Large intestine (tissue), 3 donors: ENCODE results near the gene ZNF565. TPM values are rescaled to one million over a fixed set of nuclear protein-coding genes. Genes with fewer than 3 reads are reported as not detected.

ENCODE experiments used
- DNase-seq, 2 donors: peaks; one replicate each; pipeline versions ENCODE4 v3.0.0 to v3.0.0-alpha.2; 2013
- H3K27ac ChIP-seq: one replicate; pipeline ENCODE4 v1.5.1; 2013; ENCODE audit warnings: low read length
- H3K27me3 ChIP-seq: 2 replicates; pipeline ENCODE4 v1.6.1; 2013; ENCODE audit warnings: low read length; ENCODE audit not compliant: control insufficient read depth, insufficient read depth
- H3K36me3 ChIP-seq: 2 replicates; pipeline ENCODE4 v1.6.1; 2013; ENCODE audit warnings: low read length; ENCODE audit not compliant: control insufficient read depth, insufficient read depth
- H3K4me1 ChIP-seq: one replicate; pipeline ENCODE4 v1.6.1; 2013; ENCODE audit warnings: low read length; ENCODE audit not compliant: control insufficient read depth, insufficient read depth
- H3K4me3 ChIP-seq: one replicate; pipeline ENCODE4 v1.5.1; 2013; ENCODE audit warnings: low read length
- H3K9me3 ChIP-seq: one replicate; pipeline ENCODE4 v1.6.1; 2013; ENCODE audit warnings: mild to moderate bottlenecking, low read depth, low read length, moderate library complexity; ENCODE audit not compliant: control insufficient read depth
- WGBS: methylation state at CpG from one replicate; pipeline ENCODE4 v1.1.5; 2013; ENCODE audit warnings: low lambda C conversion rate; ENCODE audit not compliant: insufficient coverage; 5-methylcytosine and 5-hydroxymethylcytosine counted together
- polyA plus RNA-seq: library from polyadenylated mRNA; unstranded; fragments of 120-200 nt; gene quantifications from one replicate; pipeline ENCODE4 v1.2.1, GENCODE V29; 2013

ZNF565 gene
- polyA plus RNA-seq, 1 donor: 5.3 TPM

- Histone ChIP-seq H3K27ac (peak overlapping the region; percentile 75), H3K4me3 (peak overlapping the region; percentile 42), H3K9me3 (no peaks in the 10 kb centered on the region), H3K4me1 (no peaks in the 10 kb centered on the region), H3K27me3 (no peaks in the 10 kb centered on the region), H3K36me3 (peaks cover 50% of the 10 kb centered on the region)
- DNase-seq: peak in 1 of 2 donors; percentile 24
- no CpG with 5 or more reads among the region's 47 CpGs for WGBS
These were observed 63.1 kb downstream of the ZNF565 start for GRCh38 chr19:36151144-36152018.

GRCh38 chr19:36150586-36150985 is 63.9 kb downstream of the ZNF565 start:
- H3K4me1 ChIP-seq: no peaks in the 10 kb centered on the region
- no peak overlapping the region for H3K27ac ChIP-seq
- WGBS: no CpG with 5 or more reads among the region's 5 CpGs
- H3K27me3 ChIP-seq: no peaks in the 10 kb centered on the region
- no peaks in the 10 kb centered on the region for H3K9me3 ChIP-seq
- no peak for DNase-seq
- H3K4me3 ChIP-seq: no peak overlapping the region
- peaks cover 58% of the 10 kb centered on the region for H3K36me3 ChIP-seq

GRCh38 chr19:36149673-36150406 is 64.6 kb downstream of the ZNF565 start:
- DNase-seq: no peak
- Histone ChIP-seq H3K27me3 (no peaks in the 10 kb centered on the region), H3K4me1 (no peaks in the 10 kb centered on the region), H3K27ac (no peak overlapping the region), H3K36me3 (peaks cover 65% of the 10 kb centered on the region), H3K4me3 (no peak overlapping the region), H3K9me3 (no peaks in the 10 kb centered on the region)
- no CpG with 5 or more reads among the region's 13 CpGs for WGBS

- Histone ChIP-seq H3K27me3 (no peaks in the 10 kb centered on the region), H3K9me3 (no peaks in the 10 kb centered on the region), H3K27ac (no peak overlapping the region), H3K36me3 (peaks cover 66% of the 10 kb centered on the region), H3K4me1 (peaks cover 9% of the 10 kb centered on the region), H3K4me3 (no peak overlapping the region)
- no peak for DNase-seq
- no CpG with 5 or more reads among the region's 6 CpGs for WGBS
These were observed 69.8 kb downstream of the ZNF565 start for GRCh38 chr19:36144624-36145023.

GRCh38 chr19:36142496-36142895 is 72.0 kb downstream of the ZNF565 start:
- peaks cover 11% of the 10 kb centered on the region for H3K4me1 ChIP-seq
- no CpG with 5 or more reads among the region's 9 CpGs for WGBS
- peaks cover 48% of the 10 kb centered on the region for H3K36me3 ChIP-seq
- no peak overlapping the region for H3K4me3 ChIP-seq
- H3K27me3 ChIP-seq: no peaks in the 10 kb centered on the region
- H3K9me3 ChIP-seq: no peaks in the 10 kb centered on the region
- H3K27ac ChIP-seq: no peak overlapping the region
- DNase-seq: no peak

GRCh38 chr19:36142046-36142445 is 72.4 kb downstream of the ZNF565 start:
- Histone ChIP-seq H3K27ac (no peak overlapping the region), H3K4me3 (no peak overlapping the region), H3K36me3 (peaks cover 45% of the 10 kb centered on the region), H3K27me3 (no peaks in the 10 kb centered on the region), H3K4me1 (peaks cover 11% of the 10 kb centered on the region), H3K9me3 (no peaks in the 10 kb centered on the region)
- WGBS: 100% methylated on average over 2 of the region's 14 CpGs
- DNase-seq: no peak

- Histone ChIP-seq H3K4me3 (peak overlapping the region; percentile 98), H3K4me1 (peaks cover 14% of the 10 kb centered on the region), H3K27ac (peak overlapping the region; percentile 98), H3K9me3 (no peaks in the 10 kb centered on the region), H3K36me3 (peaks cover 38% of the 10 kb centered on the region), H3K27me3 (no peaks in the 10 kb centered on the region)
- peak; percentile 76 to 85 for DNase-seq
- WGBS: no CpG with 5 or more reads among the region's 42 CpGs
These were observed 73.2 kb downstream of the ZNF565 start for GRCh38 chr19:36141039-36141927.

- Histone ChIP-seq H3K9me3 (no peaks in the 10 kb centered on the region), H3K27me3 (no peaks in the 10 kb centered on the region), H3K36me3 (peaks cover 30% of the 10 kb centered on the region), H3K4me1 (peaks cover 14% of the 10 kb centered on the region), H3K27ac (peak overlapping the region; percentile 98), H3K4me3 (peak overlapping the region; percentile 98)
- peak; percentile 38 to 73 for DNase-seq
- WGBS: no CpG with 5 or more reads among the region's 31 CpGs
These were observed 74.0 kb downstream of the ZNF565 start for GRCh38 chr19:36140304-36141038.

GRCh38 chr19:36139473-36140303 is 74.8 kb downstream of the ZNF565 start, which contains the start of gene CAPNS1:
Gene CAPNS1 (plus strand): TSS chr19:36140066. CDS start chr19:36141012, 946 bp downstream.
- no CpG with 5 or more reads among the region's 75 CpGs for WGBS
- peaks cover 14% of the 10 kb centered on the region for H3K4me1 ChIP-seq
- no peaks in the 10 kb centered on the region for H3K27me3 ChIP-seq
- H3K9me3 ChIP-seq: no peaks in the 10 kb centered on the region
- DNase-seq: peak; percentile 98 to 99
- H3K27ac ChIP-seq: peak within 1 kb of the TSS; percentile 98
- H3K4me3 ChIP-seq: peak within 1 kb of the TSS; percentile 98
- peaks cover 23% of the 10 kb centered on the region for H3K36me3 ChIP-seq
